ENCODE measurements around the gene ZMYM4.

DNA sequence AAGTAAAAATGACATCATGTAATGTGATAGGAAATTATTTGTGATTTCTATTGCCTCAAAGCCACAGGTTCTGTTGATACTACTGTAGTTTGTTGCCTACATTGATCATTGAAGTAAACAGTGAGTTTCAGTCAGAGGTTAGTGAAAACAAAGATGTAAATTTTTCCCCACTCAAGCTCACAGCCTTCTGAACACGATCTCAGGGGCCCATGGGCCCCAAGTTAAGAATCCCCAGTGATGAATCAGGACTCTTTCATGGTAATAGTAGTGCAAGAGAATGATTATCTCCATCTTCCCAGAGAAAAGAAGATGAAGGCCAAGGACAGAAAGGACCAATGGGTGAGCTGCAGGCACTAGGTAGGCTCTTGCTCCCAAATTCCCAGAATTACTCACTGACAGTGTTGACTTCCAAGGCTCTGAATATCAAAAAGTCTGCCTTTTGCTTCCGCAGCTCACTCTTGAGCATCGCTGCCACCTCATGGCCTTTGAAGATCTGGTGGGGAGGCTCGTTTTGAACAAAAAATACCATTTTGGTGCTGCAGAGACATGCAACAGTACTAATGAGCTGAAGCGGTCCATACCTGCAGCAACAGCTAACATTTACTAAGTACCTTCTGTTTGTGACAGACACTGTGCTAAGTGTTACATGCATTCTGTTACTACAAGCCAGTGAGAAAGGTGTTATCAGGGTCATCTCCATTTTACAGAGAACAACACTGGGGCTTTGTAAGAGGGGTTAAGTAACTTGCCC, 175.4 kb downstream of the ZMYM4 start:
- TF ChIP-seq, protein P1, sequence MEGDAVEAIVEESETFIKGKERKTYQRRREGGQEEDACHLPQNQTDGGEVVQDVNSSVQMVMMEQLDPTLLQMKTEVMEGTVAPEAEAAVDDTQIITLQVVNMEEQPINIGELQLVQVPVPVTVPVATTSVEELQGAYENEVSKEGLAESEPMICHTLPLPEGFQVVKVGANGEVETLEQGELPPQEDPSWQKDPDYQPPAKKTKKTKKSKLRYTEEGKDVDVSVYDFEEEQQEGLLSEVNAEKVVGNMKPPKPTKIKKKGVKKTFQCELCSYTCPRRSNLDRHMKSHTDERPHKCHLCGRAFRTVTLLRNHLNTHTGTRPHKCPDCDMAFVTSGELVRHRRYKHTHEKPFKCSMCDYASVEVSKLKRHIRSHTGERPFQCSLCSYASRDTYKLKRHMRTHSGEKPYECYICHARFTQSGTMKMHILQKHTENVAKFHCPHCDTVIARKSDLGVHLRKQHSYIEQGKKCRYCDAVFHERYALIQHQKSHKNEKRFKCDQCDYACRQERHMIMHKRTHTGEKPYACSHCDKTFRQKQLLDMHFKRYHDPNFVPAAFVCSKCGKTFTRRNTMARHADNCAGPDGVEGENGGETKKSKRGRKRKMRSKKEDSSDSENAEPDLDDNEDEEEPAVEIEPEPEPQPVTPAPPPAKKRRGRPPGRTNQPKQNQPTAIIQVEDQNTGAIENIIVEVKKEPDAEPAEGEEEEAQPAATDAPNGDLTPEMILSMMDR (IDR thresholded peaks at IDR 0.05) = no peak
- no peak for TF ChIP-seq POLR2A (IDR thresholded peaks at IDR 0.05)
